GM12801 (cell line): ENCODE measurements around the gene PRR33.

Experiments
- CTCF ChIP-seq: IDR thresholded peaks from one replicate; pipeline ENCODE4 v1.5.1; 2011; ENCODE audit warnings: control low read depth; ENCODE audit not compliant: insufficient read length; ENCODE audit errors: extremely low read depth

Gene PRR33

GRCh38 chr11:1881442-1882264, 10.0 kb downstream of the PRR33 start:
- no peak for TF ChIP-seq CTCF

GRCh38 chr11:1880746-1881441, 10.8 kb downstream of the PRR33 start:
- no peak for TF ChIP-seq CTCF

DNA sequence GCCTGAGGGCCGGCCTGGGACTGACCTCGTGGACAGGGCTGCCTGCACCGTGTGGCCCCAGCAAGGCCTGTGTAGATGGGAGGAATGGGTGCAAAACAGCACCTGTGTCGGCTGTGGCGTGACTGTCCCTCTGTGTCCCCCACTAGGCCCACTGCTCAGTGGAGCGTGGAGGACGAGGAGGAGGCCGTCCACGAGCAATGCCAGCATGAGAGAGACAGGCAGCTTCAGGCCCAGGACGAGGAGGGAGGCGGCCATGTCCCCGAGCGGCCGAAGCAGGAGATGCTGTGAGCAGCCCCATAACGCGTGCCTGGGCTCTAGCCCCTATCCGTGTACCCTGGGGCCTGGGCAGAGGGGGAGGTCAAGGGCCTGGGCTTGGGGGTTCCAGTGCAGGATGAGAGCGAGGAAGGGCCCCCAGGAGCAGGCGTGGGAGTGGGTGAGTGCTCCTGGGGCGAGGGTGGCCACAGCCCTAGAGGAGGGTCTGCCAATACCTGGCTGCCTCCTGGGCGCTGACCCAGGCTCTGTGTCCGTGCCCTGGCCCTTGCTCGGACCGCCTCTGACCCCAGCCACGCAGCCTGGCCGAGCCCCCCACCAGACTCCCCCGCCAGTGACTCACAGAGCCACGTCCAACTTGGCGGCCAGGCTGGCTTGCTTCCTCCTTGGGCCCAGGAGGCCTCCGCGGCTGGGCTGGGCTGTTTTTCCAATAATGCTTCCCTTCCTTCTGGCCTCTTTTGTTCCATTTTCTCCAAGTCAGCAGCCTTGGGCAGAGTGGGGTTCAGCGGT, 11.6 kb downstream of the PRR33 start:
- TF ChIP-seq CTCF: no peak

- TF ChIP-seq CTCF: no peak
Observed at GRCh38 chr11:1879342-1879940, 12.3 kb downstream of the PRR33 start.

DNA sequence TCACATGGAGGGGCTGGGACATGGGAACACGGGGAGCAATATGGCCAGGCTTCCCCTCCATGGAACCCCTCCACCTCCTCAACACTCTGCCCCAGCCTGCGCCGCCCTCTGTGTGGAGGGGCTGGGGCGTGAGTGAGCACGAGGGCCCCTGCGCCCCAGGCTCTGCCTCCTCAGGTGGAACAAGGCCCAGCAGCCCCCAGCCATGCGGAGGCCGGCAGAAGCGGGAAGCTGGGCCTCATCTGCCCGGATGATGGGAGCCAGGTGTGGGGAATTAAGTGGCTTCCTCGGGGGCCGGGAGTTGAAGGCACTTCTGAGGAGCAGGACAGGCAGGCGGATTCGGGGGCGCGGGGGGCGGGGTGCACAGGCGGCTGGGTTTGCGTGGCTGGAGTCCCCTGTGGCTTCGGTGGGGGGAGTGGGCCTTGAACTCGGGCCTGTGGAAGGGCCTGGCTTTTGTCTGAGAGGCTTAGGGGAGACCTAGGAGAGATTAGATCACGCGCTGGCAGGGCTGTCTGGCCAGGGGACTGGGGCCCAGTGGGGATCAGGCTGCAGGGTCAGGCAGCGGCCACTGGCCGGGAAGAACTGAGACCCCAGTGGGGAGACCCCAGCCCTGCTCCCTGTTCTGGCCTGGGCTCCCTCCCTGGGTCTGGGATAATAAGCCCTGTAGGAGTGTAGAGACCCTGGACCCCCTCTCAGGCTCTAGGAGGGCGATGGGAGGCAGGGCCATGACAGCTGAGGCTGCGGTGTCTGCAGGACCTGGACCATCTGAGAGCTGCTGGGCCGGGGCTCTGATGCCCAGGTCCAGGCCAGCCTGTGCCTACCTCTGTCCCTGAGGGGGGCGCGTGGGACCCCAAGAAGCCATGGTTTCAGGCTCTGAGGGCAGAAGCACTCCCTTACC, 13.3 kb downstream of the PRR33 start:
- TF ChIP-seq CTCF: no peak

GRCh38 chr11:1877211-1878136, 14.2 kb downstream of the PRR33 start:
- no peak for TF ChIP-seq CTCF
